NCI-H1105 treated with DMSO at 0.1 percent for 48 hours (cell line): ENCODE measurements around the gene CYP46A1.

Source experiments
- DNase-seq: peaks from one replicate; lab custom pipeline; 2025; lab: John Stamatoyannopoulos, UW

The CYP46A1 gene

GRCh38 chr14:99688210-99688581, 4.1 kb downstream of the CYP46A1 start:
- DNase-seq: no peak

- no peak for DNase-seq
Observed at GRCh38 chr14:99688629-99689028, 4.5 kb downstream of the CYP46A1 start.

GRCh38 chr14:99689266-99690236, 5.5 kb downstream of the CYP46A1 start:
- no peak for DNase-seq

- no peak for DNase-seq
Observed at GRCh38 chr14:99690636-99691035, 6.5 kb downstream of the CYP46A1 start.

GRCh38 chr14:99691111-99691885, 7.2 kb downstream of the CYP46A1 start:
- DNase-seq: no peak

GRCh38 chr14:99693918-99694317, 9.8 kb downstream of the CYP46A1 start:
- no peak for DNase-seq

- DNase-seq: no peak
Observed at GRCh38 chr14:99696929-99697328, 12.8 kb downstream of the CYP46A1 start.

GRCh38 chr14:99698236-99698635, 14.1 kb downstream of the CYP46A1 start:
- no peak for DNase-seq

GRCh38 chr14:99698642-99699041, 14.5 kb downstream of the CYP46A1 start:
- DNase-seq: no peak

GRCh38 chr14:99699085-99699760, 15.1 kb downstream of the CYP46A1 start:
- DNase-seq: no peak

GRCh38 chr14:99699861-99700260, 15.8 kb downstream of the CYP46A1 start:
- no peak for DNase-seq

- no peak for DNase-seq
Observed at GRCh38 chr14:99700379-99700778, 16.3 kb downstream of the CYP46A1 start.

- no peak for DNase-seq
Observed at GRCh38 chr14:99701260-99701659, 17.2 kb downstream of the CYP46A1 start.

- no peak for DNase-seq
Observed at GRCh38 chr14:99702115-99702514, 18.0 kb downstream of the CYP46A1 start.

- no peak for DNase-seq
Observed at GRCh38 chr14:99703381-99703780, 19.3 kb downstream of the CYP46A1 start.

GRCh38 chr14:99704037-99704436, 19.9 kb downstream of the CYP46A1 start:
- DNase-seq: no peak

- DNase-seq: no peak
Observed at GRCh38 chr14:99706107-99706900, 22.2 kb downstream of the CYP46A1 start.

- DNase-seq: no peak
Observed at GRCh38 chr14:99707420-99707819, 23.3 kb downstream of the CYP46A1 start.

- DNase-seq: no peak
Observed at GRCh38 chr14:99707921-99708320, 23.8 kb downstream of the CYP46A1 start.

- DNase-seq: no peak
Observed at GRCh38 chr14:99708449-99708848, 24.4 kb downstream of the CYP46A1 start.

GRCh38 chr14:99713972-99714371, 29.9 kb downstream of the CYP46A1 start:
- no peak for DNase-seq
